ENCODE data around the gene STK36. TPM values are rescaled to one million over a fixed set of nuclear protein-coding genes. Genes with fewer than 3 reads are reported as not detected.

STK36 gene
- total RNA-seq, 1 donor from 2014 or later: 29.2 TPM

- intact Hi-C loops (cut with micrococcal nuclease): no loop called here
- ChIA-PET POLR2A (no interaction called here), CTCF (no interaction called here)
- no peak for DNase-seq
- H3K27ac Mint-ChIP-seq: no peak overlapping the region
- peaks cover 76% of the 10 kb centered on the region for H3K36me3 Mint-ChIP-seq (ENCODE audit: low read depth)
- H3K27me3 Mint-ChIP-seq: no peaks in the 10 kb centered on the region
- H3K9me3 Mint-ChIP-seq: no peaks in the 10 kb centered on the region
- no peak for ATAC-seq (ENCODE audit: low read depth)
- no peak overlapping the region for H3K4me3 Mint-ChIP-seq
- no peaks in the 10 kb centered on the region for H3K4me1 Mint-ChIP-seq
- no peak for TF ChIP-seq CTCF (IDR thresholded peaks at IDR 0.05)
Observed at GRCh38 chr2:218743068-218743467, 71.2 kb downstream of the STK36 start.

GRCh38 chr2:218744615-218745014, 72.7 kb downstream of the STK36 start:
- Mint-ChIP-seq H3K27ac (no peak overlapping the region), H3K9me3 (no peaks in the 10 kb centered on the region), H3K36me3 (ENCODE audit: low read depth) (peaks cover 77% of the 10 kb centered on the region), H3K4me1 (no peaks in the 10 kb centered on the region), H3K4me3 (no peak overlapping the region), H3K27me3 (no peaks in the 10 kb centered on the region)
- CTCF ChIA-PET: no interaction called here
- intact Hi-C loops (cut with micrococcal nuclease): no loop called here
- no peak for DNase-seq
- no peak for ATAC-seq (ENCODE audit: low read depth)
- POLR2A ChIA-PET: no interaction called here
- no peak for TF ChIP-seq CTCF (IDR thresholded peaks at IDR 0.05)

DNA sequence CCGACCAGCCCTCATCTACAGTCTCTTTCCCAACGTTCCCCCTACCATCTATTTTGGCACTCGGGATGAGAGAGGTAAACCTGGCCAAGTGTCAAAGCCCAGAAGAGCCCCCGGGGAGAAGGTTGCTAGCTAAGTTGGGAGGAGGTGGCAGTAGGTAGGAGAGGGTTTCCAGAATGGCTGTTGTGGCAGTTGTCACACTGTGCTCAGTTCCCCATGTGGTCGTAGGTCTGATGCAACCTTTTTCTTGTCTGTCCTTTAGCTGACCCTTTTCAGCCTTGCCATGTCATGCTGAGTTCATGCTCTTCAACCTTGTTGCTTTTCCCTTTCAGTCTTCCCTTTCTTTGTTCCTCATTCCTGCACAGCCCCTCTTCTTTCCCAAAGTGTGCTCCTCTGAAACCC, 73.3 kb downstream of the STK36 start:
- Mint-ChIP-seq H3K36me3 (ENCODE audit: low read depth) (peaks cover 77% of the 10 kb centered on the region), H3K9me3 (no peaks in the 10 kb centered on the region), H3K27me3 (no peaks in the 10 kb centered on the region), H3K4me1 (no peaks in the 10 kb centered on the region), H3K27ac (no peak overlapping the region), H3K4me3 (no peak overlapping the region)
- no peak for ATAC-seq (ENCODE audit: low read depth)
- intact Hi-C loops (cut with micrococcal nuclease): no loop called here
- no peak for DNase-seq
- no peak for TF ChIP-seq CTCF (IDR thresholded peaks at IDR 0.05)
- ChIA-PET POLR2A (no interaction called here), CTCF (no interaction called here)

- DNase-seq (no peak), ATAC-seq (ENCODE audit: low read depth) (no peak)
- Mint-ChIP-seq H3K27ac (no peak overlapping the region), H3K9me3 (no peaks in the 10 kb centered on the region), H3K36me3 (ENCODE audit: low read depth) (peaks cover 77% of the 10 kb centered on the region), H3K4me3 (no peak overlapping the region), H3K4me1 (no peaks in the 10 kb centered on the region), H3K27me3 (no peaks in the 10 kb centered on the region)
- TF ChIP-seq CTCF (IDR thresholded peaks at IDR 0.05): no peak
- ChIA-PET CTCF (no interaction called here), POLR2A (no interaction called here)
- intact Hi-C loops (cut with micrococcal nuclease): no loop called here
Observed at GRCh38 chr2:218745559-218746469, 73.9 kb downstream of the STK36 start.

- intact Hi-C loops (cut with micrococcal nuclease): no loop called here
- no peaks in the 10 kb centered on the region for H3K9me3 Mint-ChIP-seq
- no peaks in the 10 kb centered on the region for H3K4me1 Mint-ChIP-seq
- ATAC-seq (ENCODE audit: low read depth): no peak
- H3K27ac Mint-ChIP-seq: no peak overlapping the region
- H3K36me3 Mint-ChIP-seq (ENCODE audit: low read depth): peaks cover 81% of the 10 kb centered on the region
- ChIA-PET CTCF (no interaction called here), POLR2A (no interaction called here)
- no peak overlapping the region for H3K4me3 Mint-ChIP-seq
- DNase-seq: no peak
- no peaks in the 10 kb centered on the region for H3K27me3 Mint-ChIP-seq
- TF ChIP-seq CTCF (IDR thresholded peaks at IDR 0.05): no peak
Observed at GRCh38 chr2:218746470-218746795, 74.5 kb downstream of the STK36 start.
